Neural crest cell (in vitro differentiated cells): ENCODE data around the gene ACBD7. TPM values are rescaled to one million over a fixed set of nuclear protein-coding genes. Genes with fewer than 3 reads are reported as not detected.

Source experiments
- DNase-seq: peaks from one replicate; pipeline ENCODE4 v3.0.0; 2021; ENCODE audit warnings: low read depth, mixed read lengths, low spot score
- H3K27ac Mint-ChIP-seq: one replicate; pipeline ENCODE4 v1.8.0; 2021; ENCODE audit warnings: mild to moderate bottlenecking, mixed read lengths; ENCODE audit not compliant: unreplicated experiment
- H3K27me3 Mint-ChIP-seq: 2 replicates; pipeline ENCODE4 v1.8.0; 2021; ENCODE audit warnings: low read depth, mild to moderate bottlenecking, mixed read lengths
- H3K36me3 Mint-ChIP-seq: 2 replicates; pipeline ENCODE4 v1.8.0; 2021; ENCODE audit warnings: low read depth, mild to moderate bottlenecking, mixed read lengths
- H3K4me1 Mint-ChIP-seq: 2 replicates; pipeline ENCODE4 v1.8.0; 2021; ENCODE audit warnings: mixed read lengths
- H3K4me3 Mint-ChIP-seq: one replicate; pipeline ENCODE4 v1.8.0; 2021; ENCODE audit warnings: mild to moderate bottlenecking, mixed read lengths
- H3K9me3 Mint-ChIP-seq: 2 replicates; pipeline ENCODE4 v1.8.0; 2021; ENCODE audit warnings: mixed read lengths
- CTCF ChIP-seq: fragments of 200-600 bp; sonication (generic); conservative IDR thresholded peaks from 2 replicates; pipeline ENCODE4 v1.5.0; 2021; ENCODE audit warnings: antibody characterized with exemption, mild to moderate bottlenecking
- total RNA-seq: library from RNA; stranded (reverse); gene quantifications from 2 replicates; pipeline ENCODE4 v1.2.1, GENCODE V29; 2021

Gene ACBD7
- total RNA-seq, 1 donor from 2014 or later = 12.0 TPM

GRCh38 chr10:15092855-15093408 lies 4.4 kb upstream of the ACBD7 start:
- Mint-ChIP-seq H3K4me3 (no peak overlapping the region), H3K27ac (no peak overlapping the region), H3K27me3 (peaks cover 4% of the 10 kb centered on the region), H3K9me3 (no peaks in the 10 kb centered on the region), H3K36me3 (peaks cover 5% of the 10 kb centered on the region), H3K4me1 (peaks cover 17% of the 10 kb centered on the region)
- TF ChIP-seq CTCF = no peak
- no peak for DNase-seq

GRCh38 chr10:15091418-15091817 lies 2.8 kb upstream of the ACBD7 start:
- Mint-ChIP-seq H3K27ac (no peak overlapping the region), H3K4me1 (peaks cover 8% of the 10 kb centered on the region), H3K27me3 (peaks cover 4% of the 10 kb centered on the region), H3K36me3 (peaks cover 5% of the 10 kb centered on the region), H3K4me3 (no peak overlapping the region), H3K9me3 (no peaks in the 10 kb centered on the region)
- DNase-seq = no peak
- TF ChIP-seq CTCF = no peak

GRCh38 chr10:15084502-15084922 lies 4.1 kb downstream of the ACBD7 start:
- Mint-ChIP-seq H3K9me3 (no peaks in the 10 kb centered on the region), H3K27ac (no peak overlapping the region), H3K36me3 (peaks cover 2% of the 10 kb centered on the region), H3K27me3 (no peaks in the 10 kb centered on the region), H3K4me3 (peak overlapping the region; percentile 40), H3K4me1 (peaks cover 9% of the 10 kb centered on the region)
- TF ChIP-seq CTCF = no peak
- DNase-seq = no peak

- no peak for DNase-seq
- TF ChIP-seq CTCF = no peak
- H3K4me3 Mint-ChIP-seq = peak overlapping the region; percentile 15
- H3K9me3 Mint-ChIP-seq = no peaks in the 10 kb centered on the region
- peaks cover 9% of the 10 kb centered on the region for H3K4me1 Mint-ChIP-seq
- no peaks in the 10 kb centered on the region for H3K27me3 Mint-ChIP-seq
- peaks cover 2% of the 10 kb centered on the region for H3K36me3 Mint-ChIP-seq
- H3K27ac Mint-ChIP-seq = peak overlapping the region; percentile 60
Observed at GRCh38 chr10:15083674-15084501, 4.7 kb downstream of the ACBD7 start.

GRCh38 chr10:15075421-15075820 lies 13.2 kb downstream of the ACBD7 start:
- Mint-ChIP-seq H3K27me3 (no peaks in the 10 kb centered on the region), H3K4me1 (no peaks in the 10 kb centered on the region), H3K4me3 (no peak overlapping the region), H3K27ac (no peak overlapping the region), H3K9me3 (peaks cover 8% of the 10 kb centered on the region), H3K36me3 (peaks cover 16% of the 10 kb centered on the region)
- TF ChIP-seq CTCF = no peak
- DNase-seq = no peak
